Right forelimb (tissue), 1 donor: ENCODE data around the gene PITPNC1.
A peak's percentile ranks its signal among the peaks of the same experiment; 100 is the strongest.
"Not testable (repeated sequence)": the region's sequence is repeated elsewhere in the genome, so short reads cannot be mapped to it uniquely, and the experiment has no call there.

Source experiments
- DNase-seq: peaks from one replicate; pipeline ENCODE4 v3.0.0-alpha.2; 2018

Gene PITPNC1

GRCh38 chr17:67594115-67594880 lies 217.2 kb downstream of the PITPNC1 start:
- no peak for DNase-seq

GRCh38 chr17:67600408-67600807 lies 223.3 kb downstream of the PITPNC1 start:
- DNase-seq = no peak

GRCh38 chr17:67601897-67602296 lies 224.8 kb downstream of the PITPNC1 start:
- no peak for DNase-seq

DNA sequence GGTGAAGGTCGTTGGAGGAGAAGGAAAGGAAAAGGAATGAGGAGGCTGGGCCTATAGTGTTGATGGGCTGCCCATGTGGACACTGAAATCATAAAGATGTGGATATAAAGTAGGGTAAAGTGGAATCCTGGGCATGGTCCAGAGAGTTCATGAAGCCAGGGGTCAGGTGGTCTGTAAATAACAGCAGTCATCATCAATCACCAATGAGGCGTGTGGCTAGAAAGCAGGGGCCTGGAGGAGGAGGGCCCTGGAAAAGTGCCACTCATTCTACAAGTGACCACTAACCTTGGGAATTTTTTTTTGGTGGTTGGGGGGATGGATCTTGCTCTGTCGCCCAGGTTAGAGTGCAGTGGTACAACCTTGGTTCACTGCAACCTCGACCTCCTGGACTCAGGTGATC lies 225.4 kb downstream of the PITPNC1 start:
- DNase-seq = no peak

- DNase-seq = no peak
These were observed 225.9 kb downstream of the PITPNC1 start for GRCh38 chr17:67602974-67603373.

DNA sequence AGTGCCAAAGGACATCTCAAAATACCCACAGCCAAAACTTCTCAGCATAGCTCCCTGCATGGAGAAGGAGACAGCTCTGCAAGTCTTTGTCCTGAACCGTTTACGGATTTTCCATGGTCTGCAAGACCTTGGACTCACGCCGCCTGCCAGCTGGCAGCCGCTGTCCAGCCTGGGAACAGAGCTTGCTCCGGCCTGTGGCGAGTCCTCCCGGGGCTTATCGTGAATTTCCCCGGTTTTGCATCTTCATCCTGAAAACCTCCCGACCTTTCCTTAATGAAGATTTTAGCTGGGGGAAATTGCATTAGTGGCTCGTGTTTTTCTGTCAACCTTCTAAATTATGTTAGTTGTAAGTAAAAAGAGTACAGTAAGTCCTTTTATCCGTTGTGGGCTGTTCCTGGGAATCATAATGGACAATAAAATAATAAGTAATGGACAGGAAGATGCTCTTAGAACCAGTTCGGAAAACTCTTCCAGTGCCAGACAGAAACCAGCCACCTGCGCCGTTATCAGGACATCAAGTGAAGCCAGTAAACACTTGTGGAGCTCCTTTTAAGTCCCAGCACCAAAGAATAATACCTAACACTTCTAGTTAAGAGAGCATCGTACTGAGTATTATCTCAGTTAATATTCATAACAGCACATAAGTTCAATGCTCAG lies 228.3 kb downstream of the PITPNC1 start:
- peak; percentile 61 for DNase-seq

GRCh38 chr17:67606471-67606870 lies 229.4 kb downstream of the PITPNC1 start:
- no peak for DNase-seq

DNA sequence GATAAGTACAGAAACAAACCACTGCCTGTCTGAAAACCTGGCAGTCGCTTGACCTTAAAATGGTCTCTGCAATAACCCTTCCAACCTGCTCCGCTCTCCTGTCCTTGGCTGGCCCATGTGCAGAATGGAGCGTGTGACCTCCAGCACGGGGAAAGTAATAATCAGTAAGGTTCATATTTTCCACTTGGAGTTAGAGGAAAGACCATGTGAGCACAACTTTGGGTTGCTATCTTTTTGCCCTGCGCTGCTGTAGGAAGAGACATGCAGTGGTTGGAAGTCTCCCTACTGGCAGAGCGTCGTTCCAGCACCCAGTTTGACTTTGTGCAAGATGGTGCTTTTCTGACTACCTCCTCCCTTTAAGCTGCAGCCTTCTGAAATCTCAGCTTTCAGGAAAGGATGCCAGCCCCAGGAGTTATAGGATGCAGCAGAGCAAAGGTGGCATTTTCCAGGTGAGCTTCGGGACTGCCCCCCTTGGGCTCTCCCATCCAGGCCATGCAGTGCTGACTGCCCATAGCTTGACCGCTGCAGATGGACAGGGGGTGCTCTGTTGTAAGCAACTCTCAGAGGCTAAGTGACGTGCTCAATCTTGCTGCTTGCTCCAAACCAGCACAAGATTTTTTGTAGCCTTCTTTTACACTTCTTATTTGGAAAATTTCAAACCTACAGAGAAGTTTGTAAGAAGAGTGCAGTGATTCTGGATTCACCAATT lies 230.0 kb downstream of the PITPNC1 start:
- DNase-seq = no peak

DNA sequence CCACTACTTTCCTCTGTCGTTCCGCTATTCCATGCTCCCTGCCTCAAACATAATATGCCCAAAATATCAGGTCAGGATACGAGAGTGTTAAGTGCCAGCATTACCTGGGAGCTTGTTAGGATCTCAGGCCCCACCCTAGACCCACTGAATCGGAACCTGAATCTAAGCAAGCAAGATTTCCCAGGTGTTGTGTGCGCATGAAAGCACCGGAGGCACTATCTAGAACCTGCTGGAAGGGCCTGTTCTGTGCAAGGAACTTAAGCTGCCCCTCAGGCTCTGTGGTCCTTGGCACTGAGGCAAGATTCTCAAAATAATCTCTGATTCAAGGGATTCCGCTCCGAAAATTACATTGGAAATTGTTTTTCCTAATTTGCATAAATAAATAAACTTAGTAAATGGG lies 233.0 kb downstream of the PITPNC1 start:
- DNase-seq = no peak

- no peak for DNase-seq
These were observed 236.9 kb downstream of the PITPNC1 start for GRCh38 chr17:67613961-67614360.

DNA sequence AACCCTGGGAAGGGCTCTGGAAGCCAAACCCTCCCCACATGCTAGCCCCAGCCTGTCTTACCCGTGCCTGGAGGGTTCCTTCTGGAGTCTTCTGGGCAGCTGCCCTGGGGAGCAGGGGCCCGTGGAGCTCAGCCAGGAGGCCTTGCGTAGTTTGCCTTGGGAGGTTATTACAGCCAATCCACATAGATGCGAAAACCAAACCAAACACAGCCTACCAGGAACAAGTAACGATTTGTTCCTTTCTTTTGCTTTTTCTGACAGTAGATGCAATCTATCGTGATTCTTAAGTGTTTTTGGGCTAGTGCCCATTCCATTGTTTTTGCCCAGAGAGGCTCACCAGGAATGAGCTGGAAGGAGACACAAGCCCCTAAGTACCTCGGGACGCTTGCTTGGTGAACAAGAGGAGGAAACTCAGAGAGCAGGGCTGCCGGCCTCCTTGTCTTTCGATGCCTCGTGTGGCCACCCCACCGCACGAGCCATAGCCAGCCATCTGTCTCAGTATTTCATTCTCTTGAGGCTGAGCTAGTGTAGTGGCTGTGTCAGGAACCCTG lies 238.0 kb downstream of the PITPNC1 start:
- no peak for DNase-seq

DNA sequence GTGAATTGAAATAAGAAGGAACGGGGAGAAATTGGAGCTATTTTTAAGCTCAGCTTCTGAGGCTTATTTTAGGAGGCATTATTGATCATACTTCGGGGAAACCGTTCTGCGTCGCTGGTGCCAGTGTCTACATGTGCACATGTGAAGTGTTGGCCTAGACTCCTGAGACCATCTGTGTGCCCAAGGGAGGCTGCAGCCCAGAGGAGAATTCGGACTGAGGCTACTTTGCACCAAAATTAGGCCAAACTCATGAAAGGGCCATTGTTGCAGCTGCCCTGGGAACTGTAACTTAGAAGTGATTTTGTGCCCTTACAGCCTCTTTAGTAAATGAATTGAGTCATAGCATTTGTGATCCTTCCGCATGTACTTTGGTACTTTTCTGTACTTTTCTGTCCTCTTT lies 238.7 kb downstream of the PITPNC1 start:
- DNase-seq = no peak

GRCh38 chr17:67617304-67617899 lies 240.3 kb downstream of the PITPNC1 start:
- no peak for DNase-seq

- no peak for DNase-seq
These were observed 242.5 kb downstream of the PITPNC1 start for GRCh38 chr17:67619555-67619954.

GRCh38 chr17:67620088-67620487 lies 243.0 kb downstream of the PITPNC1 start:
- no peak for DNase-seq

DNA sequence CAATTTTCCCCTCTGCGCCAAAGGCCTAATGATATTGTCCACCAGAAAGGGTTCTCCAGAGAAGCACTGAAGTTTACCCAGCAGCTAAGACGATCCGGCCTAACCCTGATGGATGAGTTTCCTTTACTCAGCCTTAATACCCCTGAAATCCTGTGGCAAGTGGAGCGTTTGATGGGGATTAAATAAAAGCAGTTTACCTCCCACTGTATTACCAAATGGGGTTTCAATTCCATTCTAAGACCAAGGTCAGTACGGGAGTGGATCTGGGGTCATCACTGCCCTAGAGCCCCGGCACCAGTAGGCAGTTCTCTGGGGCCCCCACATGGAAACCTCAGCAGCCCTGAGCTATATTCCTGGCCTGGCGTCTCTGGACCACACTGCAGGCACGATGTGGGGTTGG lies 243.6 kb downstream of the PITPNC1 start:
- DNase-seq = no peak

GRCh38 chr17:67623767-67624166 lies 246.7 kb downstream of the PITPNC1 start:
- no peak for DNase-seq

DNA sequence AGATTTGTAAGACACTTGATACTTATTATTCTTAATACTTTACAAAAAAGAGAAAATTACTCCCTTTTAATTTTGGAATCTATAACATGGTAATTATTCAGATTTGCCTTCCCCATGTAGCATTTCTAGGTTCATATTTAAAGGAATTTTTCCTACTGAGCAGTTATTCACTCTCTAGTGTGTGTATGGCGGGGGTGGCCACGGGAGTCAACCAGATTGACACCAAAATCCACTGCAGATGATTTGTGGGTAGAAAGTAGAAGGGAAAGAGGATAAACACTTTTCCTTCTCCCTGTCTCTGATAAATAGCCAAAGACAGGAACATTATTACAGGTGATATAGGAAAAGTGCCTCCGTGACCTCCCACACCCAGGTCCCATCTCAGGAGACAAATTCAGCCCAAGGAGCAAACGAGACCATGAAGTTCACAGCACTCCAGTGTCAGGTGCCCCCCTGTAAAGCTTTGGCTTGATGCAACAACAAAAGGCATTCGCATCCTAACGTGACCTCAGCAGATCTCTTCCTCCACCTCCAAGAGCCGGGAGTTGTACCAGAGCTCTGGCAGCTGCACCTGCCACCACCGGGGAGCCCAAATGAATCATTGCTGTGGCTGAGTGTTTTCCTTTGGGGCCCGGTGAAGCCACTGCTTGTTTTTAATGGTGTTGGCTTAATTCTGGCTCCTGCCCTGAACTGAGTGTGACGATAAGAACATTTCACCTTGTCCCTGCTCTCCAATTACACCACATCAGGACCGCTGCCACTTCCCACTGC lies 248.0 kb downstream of the PITPNC1 start:
- no peak for DNase-seq

GRCh38 chr17:67625971-67626370 lies 248.9 kb downstream of the PITPNC1 start:
- DNase-seq = no peak

GRCh38 chr17:67628580-67629013 lies 251.5 kb downstream of the PITPNC1 start:
- no peak for DNase-seq

DNA sequence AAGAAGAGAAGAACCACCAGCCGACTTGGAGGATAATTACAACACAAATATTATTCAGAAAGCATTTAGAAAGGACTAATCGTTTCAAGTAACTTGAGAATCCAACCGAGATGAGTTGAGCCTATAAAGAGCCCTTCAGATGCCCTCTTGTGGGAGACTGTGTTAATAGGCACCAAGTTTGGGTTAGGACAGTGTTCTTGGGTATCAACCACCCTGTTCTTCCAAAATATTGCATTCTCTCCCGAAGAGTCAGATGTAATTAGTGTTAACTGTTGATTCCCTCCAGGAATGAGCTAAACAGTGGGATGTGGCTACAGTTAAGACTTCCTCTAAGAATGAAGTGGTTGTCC lies 252.9 kb downstream of the PITPNC1 start:
- DNase-seq = no peak

- DNase-seq = not testable (repeated sequence)
These were observed 253.8 kb downstream of the PITPNC1 start for GRCh38 chr17:67630836-67631235.
